HAP-1 (cell line): ENCODE measurements around the gene WNT11.
A peak's percentile ranks its signal among the peaks of the same experiment; 100 is the strongest.

Experiments
- DNase-seq, 2 experiments: peaks; one replicate each; pipeline ENCODE4 v3.0.0-alpha.2; 2016 to 2020; ENCODE audit warnings: low spot score in 2 of 2
- H3K27me3 ChIP-seq: fragments of 250-450 bp; sonication (Bioruptor Pico); 2 replicates; pipeline ENCODE4 v1.5.1; 2020; ENCODE audit warnings: low read depth, mild to moderate bottlenecking, moderate library complexity
- H3K36me3 ChIP-seq: fragments of 250-450 bp; sonication (Bioruptor Pico); replicated peaks from 2 replicates; pipeline ENCODE4 v1.5.1; 2020; ENCODE audit warnings: mild to moderate bottlenecking
- H3K4me1 ChIP-seq: fragments of 250-450 bp; sonication (Bioruptor Pico); 2 replicates; pipeline ENCODE4 v1.5.1; 2020; ENCODE audit warnings: mild to moderate bottlenecking
- H3K4me3 ChIP-seq: fragments of 250-450 bp; sonication (Bioruptor Pico); 2 replicates; pipeline ENCODE4 v1.5.1; 2020; ENCODE audit warnings: mild to moderate bottlenecking, moderate library complexity
- H3K9me3 ChIP-seq: fragments of 250-450 bp; sonication (Bioruptor Pico); 2 replicates; pipeline ENCODE4 v1.5.1; 2020; ENCODE audit warnings: mild to moderate bottlenecking, moderate library complexity
- in situ Hi-C: fragments of 300-500 bp; cut with MboI; formaldehyde crosslinking; loops from 3 replicates; pipeline ENCODE4 v1.14.3; 2020; ENCODE audit warnings: low sequenced_read_pairs, inconsistent platforms, mixed read lengths

WNT11 gene

DNA sequence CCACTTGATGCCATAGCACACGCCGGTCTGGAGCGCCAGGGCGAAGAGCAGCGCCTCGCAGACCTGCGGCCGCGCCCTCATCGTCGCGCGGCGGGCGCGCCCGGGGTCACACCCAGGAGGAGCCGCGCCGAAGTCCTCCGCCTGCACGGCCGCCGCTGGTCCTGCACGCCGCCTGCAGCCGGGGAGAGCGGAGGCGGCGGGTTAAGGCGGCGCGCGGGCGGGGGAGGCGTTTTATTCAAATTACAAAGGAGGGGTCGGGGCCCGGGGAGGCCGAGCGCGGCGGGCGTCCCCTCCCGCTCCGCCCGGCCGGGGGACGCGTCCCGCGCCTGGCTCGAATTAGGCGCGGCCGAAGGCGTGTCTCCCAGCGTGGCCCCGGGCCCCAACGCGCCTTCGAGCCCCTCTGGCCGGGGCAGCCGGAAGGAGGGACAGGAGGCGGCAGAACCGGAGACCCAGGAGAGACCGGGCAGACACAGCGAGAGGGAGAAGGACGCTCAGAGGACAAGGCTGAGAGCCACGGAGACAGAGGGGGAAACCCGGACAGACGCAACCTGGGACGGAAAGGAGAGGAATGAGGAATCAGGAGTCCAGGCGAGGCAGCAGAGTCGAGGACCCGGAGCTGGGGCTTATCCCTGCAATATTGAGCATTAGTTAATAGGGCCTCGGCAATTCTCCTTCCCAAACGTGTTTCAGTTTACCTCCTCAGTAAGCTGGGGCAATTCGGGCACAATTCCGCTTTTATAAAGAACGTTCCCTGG lies at the start of gene WNT11:
Gene WNT11, minus strand, starts transcription at position 176 of the 755 bp plus-strand sequence. Its CDS starts 95 bp downstream, at position 81.
- H3K27me3 ChIP-seq: peaks cover 5% of the 10 kb centered on the region; the same call in 1 of the 2 replicates
- in situ Hi-C loops: no loop called here
- H3K9me3 ChIP-seq: 0 out of 2 replicates have a peak, but pooled peaks cover 2% of the 10 kb centered on the region
- H3K4me1 ChIP-seq: peaks cover 21% of the 10 kb centered on the region
- H3K36me3 ChIP-seq: no peaks in the 10 kb centered on the region
- DNase-seq: peak; percentile 40 to 81
- peak within 1 kb of the TSS; percentile 20 for H3K4me3 ChIP-seq

GRCh38 chr11:76253416-76253815 lies 47.1 kb upstream of the WNT11 start:
- H3K4me3 ChIP-seq: no peak overlapping the region
- H3K27me3 ChIP-seq: no peaks in the 10 kb centered on the region
- H3K36me3 ChIP-seq: no peaks in the 10 kb centered on the region
- H3K9me3 ChIP-seq: no peaks in the 10 kb centered on the region
- H3K4me1 ChIP-seq: no peaks in the 10 kb centered on the region
- in situ Hi-C loops: no loop called here
- no peak for DNase-seq

DNA sequence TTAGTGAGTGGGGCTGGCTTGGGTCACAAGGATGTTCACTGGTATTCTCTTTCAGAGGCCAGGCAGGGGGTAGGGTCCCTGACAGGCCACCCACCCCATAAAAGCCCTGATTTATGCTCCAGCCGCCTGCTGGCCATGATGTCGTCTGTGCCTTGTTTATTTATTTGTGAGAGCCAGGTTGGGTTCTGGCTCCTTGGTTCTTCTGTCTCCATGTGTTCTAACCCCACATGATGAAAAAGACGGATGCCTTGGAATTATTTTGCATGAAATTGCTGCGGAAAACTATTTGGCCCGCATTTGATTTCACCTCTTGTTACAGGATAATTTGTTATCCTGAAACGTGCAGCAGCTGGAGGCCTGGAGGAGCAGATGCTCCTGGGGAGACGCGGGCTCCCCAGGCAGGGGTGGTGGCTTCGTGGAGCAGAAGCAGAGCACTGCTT lies 46.3 kb upstream of the WNT11 start:
- H3K4me1 ChIP-seq: no peaks in the 10 kb centered on the region
- no peak overlapping the region for H3K4me3 ChIP-seq
- DNase-seq: no peak
- H3K9me3 ChIP-seq: no peaks in the 10 kb centered on the region
- in situ Hi-C loops: no loop called here
- no peaks in the 10 kb centered on the region for H3K36me3 ChIP-seq
- H3K27me3 ChIP-seq: no peaks in the 10 kb centered on the region

- Histone ChIP-seq H3K4me3 (no peak overlapping the region), H3K9me3 (no peaks in the 10 kb centered on the region), H3K4me1 (no peaks in the 10 kb centered on the region), H3K27me3 (no peaks in the 10 kb centered on the region), H3K36me3 (no peaks in the 10 kb centered on the region)
- DNase-seq: no peak
- in situ Hi-C loops: no loop called here
Observed at GRCh38 chr11:76251576-76251975, 45.3 kb upstream of the WNT11 start.

GRCh38 chr11:76251226-76251575 lies 44.9 kb upstream of the WNT11 start:
- H3K27me3 ChIP-seq: no peaks in the 10 kb centered on the region
- no peak for DNase-seq
- no peaks in the 10 kb centered on the region for H3K36me3 ChIP-seq
- no peaks in the 10 kb centered on the region for H3K4me1 ChIP-seq
- H3K4me3 ChIP-seq: no peak overlapping the region
- in situ Hi-C loops: no loop called here
- H3K9me3 ChIP-seq: no peaks in the 10 kb centered on the region

DNA sequence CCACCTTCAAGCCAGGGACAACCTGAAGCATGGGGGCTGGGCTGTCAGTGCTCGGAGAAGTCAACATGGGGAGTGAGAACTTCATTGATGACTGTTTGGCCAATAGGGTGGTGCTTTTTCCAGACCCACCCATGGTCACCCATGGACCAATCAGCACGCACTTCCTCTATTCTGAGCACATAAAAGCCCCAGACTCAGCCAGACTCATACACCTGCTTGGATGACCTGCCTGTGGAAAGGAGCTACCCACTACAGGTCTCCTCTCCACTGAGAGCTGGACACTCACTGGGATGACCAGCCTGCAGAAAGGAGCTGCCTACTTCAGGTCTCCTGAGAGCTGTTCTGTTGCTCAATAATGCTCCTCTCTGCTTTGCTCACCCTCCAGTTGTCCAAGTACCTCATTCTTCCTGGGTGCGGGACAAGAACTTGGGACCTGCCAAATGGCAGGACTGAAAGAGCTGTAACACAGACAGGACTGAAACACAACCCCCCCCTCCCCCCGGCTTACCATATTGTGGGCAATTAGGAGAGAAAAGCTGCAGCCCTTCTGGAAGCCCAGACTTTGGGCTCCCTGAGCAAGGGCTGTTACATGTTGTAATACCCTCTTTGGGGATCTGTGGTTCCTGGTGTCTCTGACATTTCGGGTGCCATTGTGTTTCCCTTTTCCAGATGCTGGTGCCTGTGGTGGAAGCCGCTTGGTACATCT lies 44.4 kb upstream of the WNT11 start:
- H3K36me3 ChIP-seq: no peaks in the 10 kb centered on the region
- H3K9me3 ChIP-seq: no peaks in the 10 kb centered on the region
- no peaks in the 10 kb centered on the region for H3K27me3 ChIP-seq
- DNase-seq: no peak
- in situ Hi-C loops: no loop called here
- H3K4me3 ChIP-seq: no peak overlapping the region
- no peaks in the 10 kb centered on the region for H3K4me1 ChIP-seq

GRCh38 chr11:76249195-76249741 lies 43.0 kb upstream of the WNT11 start:
- in situ Hi-C loops: no loop called here
- Histone ChIP-seq H3K36me3 (no peaks in the 10 kb centered on the region), H3K4me1 (no peaks in the 10 kb centered on the region), H3K9me3 (no peaks in the 10 kb centered on the region), H3K27me3 (no peaks in the 10 kb centered on the region), H3K4me3 (no peak overlapping the region)
- no peak for DNase-seq

DNA sequence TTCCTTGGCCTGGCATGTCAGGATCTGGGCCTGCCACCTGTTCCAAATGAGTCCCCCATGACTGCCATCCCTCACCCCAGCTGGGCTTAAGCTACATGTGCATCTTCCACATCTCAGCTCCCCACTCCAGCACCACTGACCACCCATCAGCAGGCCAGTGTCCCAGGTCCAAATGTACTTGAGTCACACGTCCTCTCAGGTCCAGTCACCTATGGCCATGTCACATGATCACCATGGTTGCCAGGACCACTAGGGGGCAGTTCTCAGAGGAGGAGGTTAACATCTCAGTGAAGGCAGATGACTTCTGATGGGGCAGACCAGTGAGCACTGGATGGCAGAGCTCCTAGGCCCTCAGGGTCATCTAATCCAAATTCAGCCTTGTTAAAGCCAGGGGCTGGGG lies 41.9 kb upstream of the WNT11 start:
- H3K36me3 ChIP-seq: no peaks in the 10 kb centered on the region
- no peaks in the 10 kb centered on the region for H3K4me1 ChIP-seq
- in situ Hi-C loops: no loop called here
- peak in 1 of 2 experiments; percentile 41 for DNase-seq
- H3K4me3 ChIP-seq: no peak overlapping the region
- no peaks in the 10 kb centered on the region for H3K9me3 ChIP-seq
- no peaks in the 10 kb centered on the region for H3K27me3 ChIP-seq

DNA sequence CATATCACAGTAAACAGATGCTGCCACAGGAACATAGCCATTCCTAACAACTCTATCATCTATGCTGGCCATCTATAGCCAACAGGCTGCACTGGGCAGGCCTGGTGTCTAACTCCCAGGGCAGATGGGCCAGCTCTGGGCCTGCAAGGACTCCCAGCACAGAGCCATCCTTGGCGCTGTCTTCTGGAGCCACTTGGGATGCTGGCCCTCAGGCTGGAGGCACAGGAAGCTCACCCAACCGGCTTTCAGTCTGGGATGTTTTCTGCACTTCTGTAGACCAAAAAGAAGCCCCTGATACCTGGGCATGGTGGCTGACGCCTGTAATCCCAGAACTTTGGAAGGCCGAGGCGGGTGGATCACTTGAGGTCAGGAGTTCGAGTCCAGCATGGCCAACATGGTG lies 40.8 kb upstream of the WNT11 start:
- in situ Hi-C loops: no loop called here
- Histone ChIP-seq H3K36me3 (no peaks in the 10 kb centered on the region), H3K4me1 (no peaks in the 10 kb centered on the region)

DNA sequence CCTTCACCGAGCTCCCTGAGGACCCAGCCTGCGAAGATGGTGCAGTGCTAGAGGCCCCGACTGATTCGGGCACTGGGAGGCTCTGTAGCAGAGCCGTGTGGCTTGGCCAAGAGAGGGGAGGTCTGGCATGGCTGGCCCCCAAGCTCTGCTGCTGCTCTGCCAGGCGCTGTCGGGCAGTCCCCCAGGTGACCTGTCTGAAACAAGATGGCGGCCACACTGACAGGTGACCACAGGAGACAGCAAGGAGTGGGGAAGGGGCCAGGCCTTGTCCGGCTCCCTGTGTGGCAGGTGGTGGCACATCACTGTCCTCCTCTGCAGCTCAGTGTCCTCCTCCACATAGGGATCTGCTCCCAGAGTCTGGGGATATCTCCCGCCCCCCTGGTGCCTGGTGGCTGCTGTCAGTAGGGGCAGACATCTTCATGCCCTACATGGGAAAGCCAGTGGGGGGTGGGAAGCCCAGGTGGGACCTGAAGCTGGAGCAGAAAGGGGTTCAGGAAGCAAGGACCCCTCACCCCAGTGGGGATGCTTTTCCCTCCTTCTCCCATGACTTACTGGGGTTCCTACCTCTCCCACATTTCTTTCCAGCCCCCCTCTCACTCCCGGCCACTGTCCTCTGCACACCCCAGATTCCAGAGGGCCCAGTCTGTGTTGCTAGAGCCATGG lies 40.1 kb upstream of the WNT11 start:
- Histone ChIP-seq H3K4me3 (no peak overlapping the region), H3K4me1 (no peaks in the 10 kb centered on the region), H3K36me3 (no peaks in the 10 kb centered on the region), H3K9me3 (no peaks in the 10 kb centered on the region), H3K27me3 (no peaks in the 10 kb centered on the region)
- DNase-seq: no peak
- in situ Hi-C loops: no loop called here

More for the DNA sequence above, 40.8 kb upstream of the WNT11 start:
- DNase-seq: no peak
- no peaks in the 10 kb centered on the region for H3K27me3 ChIP-seq
- no peaks in the 10 kb centered on the region for H3K9me3 ChIP-seq
- H3K4me3 ChIP-seq: no peak overlapping the region

GRCh38 chr11:76245720-76246119 lies 39.4 kb upstream of the WNT11 start:
- in situ Hi-C loops: no loop called here
- Histone ChIP-seq H3K9me3 (no peaks in the 10 kb centered on the region), H3K4me3 (no peak overlapping the region), H3K27me3 (no peaks in the 10 kb centered on the region), H3K36me3 (no peaks in the 10 kb centered on the region), H3K4me1 (no peaks in the 10 kb centered on the region)
- no peak for DNase-seq

DNA sequence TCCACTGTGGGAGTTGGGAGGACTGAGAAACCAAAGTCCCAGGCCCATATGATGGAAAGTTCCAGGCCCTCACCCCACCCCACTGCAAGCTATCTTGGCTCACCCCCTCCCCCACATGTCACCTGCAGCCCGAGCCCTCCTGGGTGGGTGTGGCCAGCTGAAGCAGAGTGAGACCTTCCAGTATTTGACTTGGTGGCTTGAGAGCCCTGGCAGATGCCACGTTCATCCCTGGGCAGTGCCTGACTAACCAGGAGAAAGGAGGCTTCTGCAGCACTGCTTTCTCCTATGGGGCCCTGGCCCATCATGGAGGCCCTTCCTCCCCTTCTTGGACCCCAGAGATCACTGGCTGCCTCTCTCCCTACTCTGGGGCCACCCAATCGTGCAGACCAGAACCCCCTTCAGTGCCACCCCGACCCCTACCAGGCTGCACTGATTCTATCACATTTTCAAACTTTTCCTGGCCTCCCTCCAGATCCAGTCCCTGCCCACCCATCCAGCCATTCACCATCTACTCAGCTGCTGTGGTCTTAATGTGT lies 38.1 kb upstream of the WNT11 start:
- no peak for DNase-seq
- no peak overlapping the region for H3K4me3 ChIP-seq
- H3K9me3 ChIP-seq: no peaks in the 10 kb centered on the region
- in situ Hi-C loops: no loop called here
- no peaks in the 10 kb centered on the region for H3K36me3 ChIP-seq
- no peaks in the 10 kb centered on the region for H3K27me3 ChIP-seq
- H3K4me1 ChIP-seq: no peaks in the 10 kb centered on the region

DNA sequence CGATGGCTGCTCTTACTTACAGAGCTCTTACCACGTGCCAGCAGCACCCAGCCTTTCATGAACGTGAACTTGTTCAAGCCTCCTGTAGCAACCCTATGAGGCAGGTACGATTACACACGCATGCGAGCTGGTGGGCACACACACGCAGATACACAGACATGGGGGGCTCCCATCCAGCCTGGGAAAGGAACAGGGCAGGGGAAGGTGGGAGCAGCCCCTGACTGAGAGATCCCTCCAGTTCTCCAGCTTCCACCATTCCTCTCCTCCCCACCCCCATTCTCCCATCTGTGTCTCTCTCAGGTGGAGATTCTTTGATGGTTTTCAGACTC lies 37.6 kb upstream of the WNT11 start:
- no peak overlapping the region for H3K4me3 ChIP-seq
- DNase-seq: no peak
- in situ Hi-C loops: no loop called here
- no peaks in the 10 kb centered on the region for H3K9me3 ChIP-seq
- H3K4me1 ChIP-seq: no peaks in the 10 kb centered on the region
- no peaks in the 10 kb centered on the region for H3K36me3 ChIP-seq
- H3K27me3 ChIP-seq: no peaks in the 10 kb centered on the region
